Left renal pelvis (tissue), 4 donors: ENCODE results near the gene DCAF17. TPM values are rescaled to one million over a fixed set of nuclear protein-coding genes. Genes with fewer than 3 reads are reported as not detected.
A peak's percentile ranks its signal among the peaks of the same experiment; 100 is the strongest.

ENCODE experiments used
- DNase-seq, 4 donors: peaks; one replicate each; pipeline ENCODE4 v3.0.0-alpha.2; 2013; ENCODE audit warnings: low read depth in 4 of 4, low spot score in 3 of 4
- polyA plus RNA-seq, 4 donors: library from polyadenylated mRNA; unstranded; fragments of 120-200 nt; gene quantifications; one replicate each; pipeline ENCODE4 v1.2.1, GENCODE V29; 2013; ENCODE audit not compliant: insufficient read length in 4 of 4

Gene DCAF17
- polyA plus RNA-seq: 10 to 100 TPM; 22.1 to 33.3 (median 26.8) TPM

GRCh38 chr2:171434013-171434989 is at the start of gene DCAF17:
TSS of gene DCAF17 (plus strand) at chr2:171434226. CDS start at chr2:171434578, 352 bp downstream.
- DNase-seq: peak; percentile 82 to 91 (median 86)

GRCh38 chr2:171386627-171387026 is 47.4 kb upstream of the DCAF17 start:
- no peak for DNase-seq

DNA sequence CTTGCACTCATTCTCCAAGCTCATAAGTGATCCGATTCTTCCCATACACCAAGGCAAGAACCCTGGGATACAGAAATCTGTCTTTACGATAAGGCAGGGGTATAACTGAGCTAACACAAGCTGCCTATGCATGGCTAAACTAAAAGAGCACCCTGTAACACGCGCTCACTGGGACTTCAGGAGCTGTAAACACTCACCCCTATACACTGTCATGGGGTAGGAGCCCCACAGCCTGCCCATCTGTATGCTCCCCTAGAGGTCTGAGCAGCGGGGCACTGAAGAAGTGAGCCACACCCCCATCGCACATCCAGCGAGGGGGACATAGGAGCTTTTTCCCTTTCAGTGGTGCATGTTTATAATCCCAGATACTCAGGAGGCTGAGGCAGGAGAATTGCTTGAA is 47.0 kb upstream of the DCAF17 start:
- no peak for DNase-seq

DNA sequence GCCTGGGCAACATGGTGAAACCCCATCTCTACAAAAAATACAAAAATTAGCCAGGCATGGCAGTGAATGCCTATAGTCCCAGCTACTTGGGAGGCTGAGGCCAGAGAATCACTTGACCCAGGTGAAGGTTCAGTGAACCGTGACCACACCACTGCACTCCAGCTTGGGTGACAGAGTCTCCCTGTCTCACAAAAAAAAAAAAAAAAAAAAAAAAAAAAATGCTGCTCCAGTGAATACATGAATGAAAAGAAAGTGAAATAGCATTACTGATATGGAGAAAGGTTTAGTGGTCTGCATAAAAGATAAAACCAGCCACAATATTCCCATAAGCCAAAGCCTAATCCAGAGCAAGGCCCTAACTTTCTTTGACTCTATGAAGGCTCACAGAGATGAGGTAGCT is 44.7 kb upstream of the DCAF17 start:
- DNase-seq: no peak

DNA sequence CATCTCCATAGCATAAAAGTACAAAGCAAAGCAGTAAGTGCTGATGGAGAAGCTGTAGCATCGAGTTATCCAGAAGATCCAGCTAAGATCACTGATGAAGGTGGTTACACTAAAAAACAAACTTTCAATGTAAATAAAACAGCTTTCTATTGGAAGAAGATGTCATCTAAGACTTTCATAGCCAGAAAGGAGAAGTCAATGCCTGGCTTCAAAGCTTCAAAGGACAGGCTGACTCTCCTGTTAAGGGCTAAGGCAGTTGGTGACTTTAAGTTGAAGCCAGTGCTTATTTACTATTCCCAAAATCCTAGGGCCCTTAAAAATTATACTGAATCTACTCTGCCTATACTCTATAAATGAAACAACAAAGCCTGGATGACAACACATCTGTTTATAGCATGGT is 44.2 kb upstream of the DCAF17 start:
- no peak for DNase-seq

DNA sequence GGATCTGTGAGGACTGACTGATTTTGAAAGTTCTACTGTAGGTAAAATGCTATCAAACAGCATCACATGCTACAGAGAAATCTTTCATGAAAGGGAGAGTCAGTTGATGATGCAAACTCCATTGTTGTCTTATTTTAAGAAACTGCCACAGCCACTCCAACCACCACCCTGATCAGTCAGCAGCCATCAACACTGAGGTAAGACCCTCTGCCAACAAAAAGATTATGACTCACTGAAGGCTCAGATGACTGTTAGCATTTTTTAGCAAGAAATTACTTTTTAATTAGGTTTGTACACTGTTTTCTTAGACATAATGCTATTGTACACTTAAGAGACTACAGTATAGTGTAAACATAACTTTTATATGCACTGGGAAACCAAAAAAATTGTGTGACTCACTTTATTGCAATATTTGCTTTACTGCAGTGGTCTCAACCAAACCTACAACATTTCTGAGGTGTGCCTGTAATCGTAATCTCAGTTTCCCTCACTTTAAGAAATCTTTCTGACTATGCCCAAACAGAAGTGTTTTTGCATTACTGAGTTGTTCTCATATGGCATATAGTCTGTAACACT is 43.0 kb upstream of the DCAF17 start:
- DNase-seq: no peak

DNA sequence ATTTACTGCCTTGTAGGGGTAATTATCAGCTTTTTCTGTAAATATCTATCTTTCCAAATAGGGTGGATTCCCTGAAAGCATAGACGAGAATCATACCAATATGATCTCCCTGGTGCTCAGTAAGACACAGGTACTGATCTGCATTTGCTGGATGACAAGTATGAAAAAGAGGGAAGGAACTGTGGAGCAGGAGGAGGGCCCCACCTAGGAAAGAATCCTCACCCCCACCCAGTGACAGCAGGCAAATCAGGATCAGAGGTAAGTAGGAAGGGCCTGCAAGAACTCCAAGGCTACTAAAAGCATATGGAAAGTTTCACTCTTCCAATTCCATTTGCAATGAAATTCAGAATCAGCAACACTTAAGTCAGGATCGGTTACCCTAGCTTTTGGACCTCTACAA is 42.5 kb upstream of the DCAF17 start:
- DNase-seq: no peak

DNA sequence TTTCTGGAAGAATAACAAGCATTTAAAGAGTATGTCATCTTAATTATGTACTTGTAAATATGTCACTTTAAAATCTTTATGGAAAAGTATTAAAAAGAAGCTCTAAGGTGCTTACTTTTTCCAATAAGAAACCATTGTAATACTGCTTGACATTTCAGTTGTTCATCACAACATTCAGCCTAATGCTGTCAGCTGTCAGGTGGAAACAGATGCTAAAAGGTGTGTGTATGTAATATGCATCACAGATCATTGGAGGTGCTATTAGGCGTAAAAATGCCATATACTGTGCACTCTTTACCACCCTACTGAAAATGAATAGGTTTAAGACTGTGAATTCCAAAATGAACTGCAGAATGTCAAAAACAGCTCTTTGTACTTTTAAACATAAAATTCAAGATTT is 40.5 kb upstream of the DCAF17 start:
- no peak for DNase-seq

- DNase-seq: no peak
Observed at GRCh38 chr2:171394164-171394740, 39.8 kb upstream of the DCAF17 start.

DNA sequence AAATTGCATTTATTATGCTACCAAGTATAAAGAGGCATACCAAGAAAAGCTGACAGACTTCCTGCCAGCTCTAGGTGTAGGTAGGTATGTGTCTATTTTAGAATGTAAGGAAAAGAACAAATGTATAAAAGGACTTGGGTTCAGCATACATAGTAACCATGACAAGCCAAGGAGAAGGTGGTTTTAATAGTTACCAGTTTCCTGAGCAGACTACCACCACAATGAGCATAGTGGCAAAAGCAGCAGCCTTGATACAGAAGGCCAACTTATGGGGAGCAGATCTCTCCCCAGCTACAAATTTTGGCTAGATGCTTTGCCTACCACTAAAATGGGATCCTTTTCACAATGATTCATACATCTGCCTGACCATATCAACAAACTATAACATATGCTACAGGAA is 34.7 kb upstream of the DCAF17 start:
- no peak for DNase-seq

DNA sequence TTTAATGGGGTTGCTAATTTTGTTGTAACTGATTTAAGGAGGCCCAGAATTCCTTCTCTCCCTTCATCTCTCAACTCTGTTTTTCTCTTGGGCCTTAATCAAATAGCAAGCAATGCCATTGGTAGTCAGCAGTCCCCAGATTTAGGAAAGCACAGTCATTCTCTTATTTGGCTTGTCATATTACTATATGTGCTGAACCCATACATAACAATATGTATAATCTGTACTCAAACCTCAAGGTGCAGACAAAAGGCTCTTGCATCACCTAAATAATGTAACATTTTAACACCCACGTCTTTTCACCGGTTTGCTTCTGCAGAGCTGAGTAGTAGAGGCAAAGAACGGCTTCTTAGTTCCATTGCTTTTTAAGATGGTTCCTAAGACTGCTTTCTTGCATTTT is 33.6 kb upstream of the DCAF17 start:
- no peak for DNase-seq

DNA sequence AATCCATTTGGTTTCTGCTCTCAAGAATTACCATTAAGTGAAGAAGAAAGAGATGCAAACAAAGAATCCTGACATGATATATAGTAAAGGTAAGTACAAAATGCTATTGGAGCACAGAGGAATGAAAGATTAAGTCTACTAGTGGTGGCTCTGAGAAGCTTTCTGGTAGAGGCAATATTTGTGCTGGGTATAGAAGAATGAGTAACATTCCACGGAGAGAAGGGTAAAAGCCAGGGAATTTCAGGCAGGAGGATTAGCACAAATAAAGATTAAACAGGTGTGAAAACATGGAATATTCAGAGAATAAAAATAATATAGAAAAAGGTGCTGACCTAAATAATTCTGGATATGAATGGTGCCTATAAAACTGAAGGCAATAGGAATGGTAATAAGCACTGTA is 32.1 kb upstream of the DCAF17 start:
- DNase-seq: no peak

GRCh38 chr2:171402906-171403580 is 31.0 kb upstream of the DCAF17 start:
- no peak for DNase-seq

DNA sequence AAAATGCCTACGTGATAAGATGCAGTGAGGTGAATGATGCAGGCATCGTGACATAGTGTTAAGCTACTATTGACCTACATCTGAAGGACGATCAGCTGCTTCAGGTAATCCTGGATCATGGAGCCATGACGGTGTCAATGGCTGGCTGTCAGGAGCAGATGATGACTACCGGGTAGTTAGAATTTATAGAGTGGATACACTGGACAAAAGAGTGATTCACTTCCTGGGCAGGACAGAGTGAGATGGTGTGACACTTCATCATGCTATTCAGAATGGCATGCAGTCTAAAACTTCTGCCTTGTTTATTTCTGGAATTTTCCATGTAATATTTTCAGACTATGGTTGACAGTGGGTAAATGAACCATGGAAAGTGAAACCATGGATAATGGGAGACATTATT is 29.8 kb upstream of the DCAF17 start:
- DNase-seq: no peak

GRCh38 chr2:171404719-171405118 is 29.3 kb upstream of the DCAF17 start:
- no peak for DNase-seq

GRCh38 chr2:171405546-171405945 is 28.5 kb upstream of the DCAF17 start:
- DNase-seq: no peak

DNA sequence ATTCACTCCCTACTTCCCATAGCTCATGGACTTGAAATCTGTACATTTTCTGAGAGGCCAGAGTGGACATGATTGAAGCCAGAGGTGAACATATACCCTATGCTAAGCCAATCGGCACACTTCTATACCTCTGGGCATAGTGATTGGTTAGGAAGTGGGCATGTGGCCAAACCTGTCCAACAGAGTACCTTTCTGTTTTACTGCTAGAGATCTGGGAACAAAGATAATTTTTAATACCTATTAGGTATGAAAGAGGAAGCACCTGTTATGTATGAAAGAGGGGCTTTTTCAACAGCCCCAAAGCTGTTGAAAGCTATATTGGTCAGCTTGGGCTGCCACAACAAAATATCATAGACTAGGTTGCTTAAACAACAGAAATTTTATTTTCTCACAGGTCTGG is 28.0 kb upstream of the DCAF17 start:
- DNase-seq: no peak

DNA sequence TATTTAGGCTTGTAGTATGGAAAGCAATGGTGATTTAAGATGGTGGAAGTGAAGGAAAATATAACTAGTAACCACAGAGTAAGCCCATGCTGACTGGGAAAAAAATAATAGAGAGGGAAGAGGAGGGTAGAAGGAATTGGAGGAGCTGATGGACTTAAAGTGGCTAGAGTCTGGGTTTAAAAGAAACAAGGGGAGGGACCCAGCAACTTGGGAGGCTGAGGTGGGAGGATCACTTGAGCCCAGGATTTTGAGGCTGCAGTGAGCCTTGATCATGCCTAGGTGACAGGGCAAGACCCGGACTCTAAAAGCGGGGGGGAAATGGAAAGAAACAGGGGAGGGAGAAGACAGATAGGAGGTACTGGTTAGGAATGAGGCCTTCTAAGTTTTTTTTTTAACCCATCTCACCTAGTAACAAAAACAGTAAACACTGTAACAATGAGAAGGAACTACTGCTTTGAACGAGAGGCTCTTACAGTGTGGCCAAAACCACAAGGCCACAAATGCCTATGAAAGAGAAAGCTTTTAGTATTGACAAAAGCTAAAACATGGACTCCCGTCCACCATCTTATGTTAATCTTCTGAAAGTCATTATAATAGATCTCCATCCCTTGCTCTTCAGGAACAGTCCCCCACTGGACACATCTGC is 26.9 kb upstream of the DCAF17 start:
- DNase-seq: no peak

GRCh38 chr2:171407676-171408044 is 26.4 kb upstream of the DCAF17 start:
- DNase-seq: no peak

- DNase-seq: no peak
Observed at GRCh38 chr2:171409436-171409971, 24.5 kb upstream of the DCAF17 start.
